Measurements from ENCODE around the gene THSD7A.

THSD7A gene

GRCh38 chr7:11436773-11437524 is 395.0 kb downstream of the THSD7A start:
- Mint-ChIP-seq H3K27ac (no peak overlapping the region), H3K36me3 (no peaks in the 10 kb centered on the region), H3K4me3 (no peak overlapping the region), H3K4me1 (no peaks in the 10 kb centered on the region), H3K27me3 (no peaks in the 10 kb centered on the region), H3K9me3 (no peaks in the 10 kb centered on the region)
- CTCF ChIA-PET = no interaction called here
- DNase-seq = no peak

GRCh38 chr7:11436316-11436715 is 395.7 kb downstream of the THSD7A start:
- Mint-ChIP-seq H3K27me3 (no peaks in the 10 kb centered on the region), H3K36me3 (no peaks in the 10 kb centered on the region), H3K27ac (no peak overlapping the region), H3K9me3 (no peaks in the 10 kb centered on the region), H3K4me1 (no peaks in the 10 kb centered on the region), H3K4me3 (no peak overlapping the region)
- CTCF ChIA-PET = no interaction called here
- no peak for DNase-seq

- Mint-ChIP-seq H3K36me3 (no peaks in the 10 kb centered on the region), H3K4me1 (no peaks in the 10 kb centered on the region), H3K27me3 (no peaks in the 10 kb centered on the region), H3K9me3 (no peaks in the 10 kb centered on the region), H3K4me3 (no peak overlapping the region), H3K27ac (no peak overlapping the region)
- DNase-seq = no peak
- CTCF ChIA-PET = no interaction called here
These were observed 397.6 kb downstream of the THSD7A start for GRCh38 chr7:11434366-11434765.

GRCh38 chr7:11430841-11431240 is 401.2 kb downstream of the THSD7A start:
- Mint-ChIP-seq H3K36me3 (no peaks in the 10 kb centered on the region), H3K9me3 (no peaks in the 10 kb centered on the region), H3K27ac (no peak overlapping the region), H3K4me1 (no peaks in the 10 kb centered on the region), H3K4me3 (no peak overlapping the region), H3K27me3 (no peaks in the 10 kb centered on the region)
- CTCF ChIA-PET = no interaction called here
- DNase-seq = no peak

DNA sequence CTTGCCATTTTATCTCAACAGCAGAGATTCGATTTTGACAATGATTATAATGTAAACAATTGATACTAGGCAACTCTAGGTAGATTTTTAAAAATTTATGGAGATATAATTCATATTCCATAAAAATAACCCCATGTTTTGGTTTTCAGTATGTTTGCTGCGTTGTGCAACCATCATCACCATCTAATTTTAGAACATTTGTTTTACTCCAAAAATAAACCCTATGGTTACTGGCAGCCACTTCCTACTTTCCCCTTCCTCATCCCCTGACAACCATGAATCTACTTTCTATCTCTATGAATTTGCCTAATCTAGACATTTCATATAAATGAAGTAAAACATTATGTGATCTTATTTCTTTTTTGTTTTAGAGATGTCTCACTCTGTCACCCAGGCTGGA is 401.9 kb downstream of the THSD7A start:
- CTCF ChIA-PET = no interaction called here
- H3K36me3 Mint-ChIP-seq = no peaks in the 10 kb centered on the region
- no peaks in the 10 kb centered on the region for H3K4me1 Mint-ChIP-seq
- H3K27ac Mint-ChIP-seq = no peak overlapping the region
- H3K27me3 Mint-ChIP-seq = no peaks in the 10 kb centered on the region
- no peaks in the 10 kb centered on the region for H3K9me3 Mint-ChIP-seq
- DNase-seq = no peak
- no peak overlapping the region for H3K4me3 Mint-ChIP-seq

GRCh38 chr7:11428877-11429581 is 403.0 kb downstream of the THSD7A start:
- CTCF ChIA-PET = interaction anchor here (0.9 kb wide), 1 partner anchor 994 kb away, joined by 3 read pairs; no protein-coding TSS in a partner anchor
- Mint-ChIP-seq H3K9me3 (no peaks in the 10 kb centered on the region), H3K4me1 (no peaks in the 10 kb centered on the region), H3K27ac (no peak overlapping the region), H3K4me3 (no peak overlapping the region), H3K36me3 (no peaks in the 10 kb centered on the region), H3K27me3 (no peaks in the 10 kb centered on the region)
- DNase-seq = no peak

DNA sequence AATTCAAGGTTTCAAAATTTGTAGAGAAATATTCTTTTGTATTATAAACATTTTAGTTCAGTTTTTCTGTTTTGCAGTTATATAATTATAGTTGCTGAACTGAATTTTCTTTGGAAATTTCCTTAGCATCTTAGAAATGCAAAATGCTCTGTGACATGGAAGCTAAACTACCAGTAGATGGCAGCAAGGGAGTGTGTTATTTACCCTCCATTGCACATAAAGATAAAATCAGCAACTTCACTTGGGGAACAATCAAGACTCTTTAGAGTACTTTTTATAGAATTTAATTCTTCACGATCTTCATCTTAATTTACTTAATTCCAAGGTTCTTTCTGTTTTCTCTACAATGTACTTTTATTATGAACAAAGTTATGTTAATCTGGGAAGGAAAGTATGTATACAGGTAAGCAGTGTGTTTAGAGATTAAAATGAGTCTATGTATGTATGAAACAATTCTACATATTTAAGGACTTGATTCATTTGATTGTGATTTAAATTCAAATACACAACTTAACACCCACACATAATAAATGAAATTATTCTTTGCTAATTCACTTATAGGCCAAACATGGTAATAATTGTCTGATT is 404.2 kb downstream of the THSD7A start:
- no peak for DNase-seq
- CTCF ChIA-PET = interaction anchor here (0.7 kb wide), 1 partner anchor 1062 kb away, joined by 3 read pairs; no protein-coding TSS in a partner anchor
- H3K27ac Mint-ChIP-seq = no peak overlapping the region
- H3K36me3 Mint-ChIP-seq = no peaks in the 10 kb centered on the region
- no peaks in the 10 kb centered on the region for H3K9me3 Mint-ChIP-seq
- H3K4me1 Mint-ChIP-seq = no peaks in the 10 kb centered on the region
- no peak overlapping the region for H3K4me3 Mint-ChIP-seq
- H3K27me3 Mint-ChIP-seq = no peaks in the 10 kb centered on the region

DNA sequence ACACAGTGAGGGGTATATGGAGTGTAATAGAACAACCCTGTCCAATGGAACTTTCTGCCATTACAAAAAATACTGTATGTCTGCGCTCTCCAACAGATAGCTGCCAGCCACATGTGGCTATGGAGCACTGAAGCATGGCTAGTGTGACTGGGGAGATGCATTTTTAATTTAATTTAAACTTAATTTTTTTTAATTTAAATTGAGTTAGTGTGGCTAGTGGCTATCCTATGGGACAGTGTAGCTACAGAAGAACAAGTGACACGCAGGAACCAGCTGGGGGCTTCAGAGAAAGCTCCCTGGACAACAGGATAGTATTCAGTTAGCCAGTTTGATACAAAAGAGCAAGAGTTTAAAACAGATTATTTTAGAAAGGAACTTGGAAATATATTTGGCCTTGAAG is 408.0 kb downstream of the THSD7A start:
- Mint-ChIP-seq H3K4me1 (no peaks in the 10 kb centered on the region), H3K27ac (no peak overlapping the region), H3K27me3 (no peaks in the 10 kb centered on the region), H3K36me3 (no peaks in the 10 kb centered on the region), H3K9me3 (peaks cover 2% of the 10 kb centered on the region), H3K4me3 (no peak overlapping the region)
- CTCF ChIA-PET = no interaction called here
- DNase-seq = no peak

DNA sequence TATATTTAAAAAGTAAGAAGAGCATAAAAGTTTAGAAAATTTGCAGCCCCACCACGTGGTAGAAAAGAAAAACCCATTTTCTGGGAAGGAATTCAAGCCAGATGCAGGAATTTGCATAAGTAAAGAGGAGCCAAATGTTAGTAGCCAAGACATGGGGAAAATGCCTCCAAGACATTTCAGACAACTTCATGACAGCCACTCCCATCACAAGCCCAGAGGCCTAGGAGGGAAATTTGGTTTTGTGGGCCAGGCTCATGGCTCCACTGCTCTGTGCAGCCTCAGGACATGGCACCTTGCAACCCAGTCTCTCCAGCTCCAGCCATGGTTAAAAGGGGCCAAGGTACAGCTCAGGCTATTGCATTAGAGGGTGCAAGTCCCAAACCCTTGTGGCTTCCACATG is 411.9 kb downstream of the THSD7A start:
- DNase-seq = no peak
- Mint-ChIP-seq H3K4me1 (no peaks in the 10 kb centered on the region), H3K4me3 (no peak overlapping the region), H3K27ac (no peak overlapping the region), H3K9me3 (peaks cover 2% of the 10 kb centered on the region), H3K27me3 (no peaks in the 10 kb centered on the region), H3K36me3 (no peaks in the 10 kb centered on the region)
- CTCF ChIA-PET = no interaction called here

- H3K4me3 Mint-ChIP-seq = no peak overlapping the region
- no peaks in the 10 kb centered on the region for H3K27me3 Mint-ChIP-seq
- CTCF ChIA-PET = no interaction called here
- DNase-seq = no peak
- H3K9me3 Mint-ChIP-seq = peaks cover 7% of the 10 kb centered on the region
- no peak overlapping the region for H3K27ac Mint-ChIP-seq
- no peaks in the 10 kb centered on the region for H3K4me1 Mint-ChIP-seq
- no peaks in the 10 kb centered on the region for H3K36me3 Mint-ChIP-seq
These were observed 415.1 kb downstream of the THSD7A start for GRCh38 chr7:11416641-11417458.

- no peaks in the 10 kb centered on the region for H3K27me3 Mint-ChIP-seq
- no peaks in the 10 kb centered on the region for H3K4me1 Mint-ChIP-seq
- CTCF ChIA-PET = no interaction called here
- H3K36me3 Mint-ChIP-seq = no peaks in the 10 kb centered on the region
- H3K4me3 Mint-ChIP-seq = no peak overlapping the region
- DNase-seq = no peak
- no peak overlapping the region for H3K27ac Mint-ChIP-seq
- peaks cover 5% of the 10 kb centered on the region for H3K9me3 Mint-ChIP-seq
These were observed 416.9 kb downstream of the THSD7A start for GRCh38 chr7:11415101-11415500.

DNA sequence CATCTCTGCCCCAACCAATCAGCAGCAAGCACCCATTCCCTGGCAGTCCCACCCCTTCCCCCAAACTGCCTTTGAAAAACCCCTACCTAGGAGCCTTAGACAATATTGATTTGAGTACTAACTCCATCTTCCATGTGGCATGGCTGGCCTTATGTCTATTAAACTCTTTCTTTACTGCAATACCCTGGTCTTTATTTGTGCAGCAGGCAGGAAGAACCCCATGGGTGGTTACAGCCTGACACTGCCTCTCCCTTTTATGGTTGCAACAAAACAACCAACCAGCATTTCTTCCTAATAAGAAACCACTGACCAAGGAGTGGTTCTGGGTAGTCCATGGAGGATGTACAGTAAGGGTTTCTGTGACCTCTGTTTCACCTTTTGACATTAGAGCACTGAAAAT is 418.1 kb downstream of the THSD7A start:
- Mint-ChIP-seq H3K27me3 (no peaks in the 10 kb centered on the region), H3K27ac (no peak overlapping the region), H3K36me3 (no peaks in the 10 kb centered on the region), H3K4me3 (no peak overlapping the region), H3K9me3 (peaks cover 5% of the 10 kb centered on the region), H3K4me1 (no peaks in the 10 kb centered on the region)
- no peak for DNase-seq
- CTCF ChIA-PET = no interaction called here

GRCh38 chr7:11412036-11412435 is 420.0 kb downstream of the THSD7A start:
- CTCF ChIA-PET = no interaction called here
- Mint-ChIP-seq H3K4me1 (no peaks in the 10 kb centered on the region), H3K9me3 (peaks cover 5% of the 10 kb centered on the region), H3K36me3 (no peaks in the 10 kb centered on the region), H3K27me3 (no peaks in the 10 kb centered on the region), H3K4me3 (no peak overlapping the region), H3K27ac (no peak overlapping the region)
- DNase-seq = no peak
